ENCODE data around the gene TAP2.
A peak's percentile ranks its signal among the peaks of the same experiment; 100 is the strongest.
"Not testable (repeated sequence)": the region's sequence is repeated elsewhere in the genome, so short reads cannot be mapped to it uniquely, and the experiment has no call there.

The TAP2 gene

GRCh38 chr6:32838114-32838958 is at the start of gene TAP2:
Gene TAP2, minus strand, starts transcription at chr6:32838739. Its CDS starts 506 bp downstream, at chr6:32838233.
- DNase-seq (ENCODE audit: low spot score), result peak; percentile 92

GRCh38 chr6:32887616-32888015 is 49.1 kb upstream of the TAP2 start:
- DNase-seq (ENCODE audit: low spot score), result no peak

GRCh38 chr6:32886681-32887383 is 48.3 kb upstream of the TAP2 start:
- peak; percentile 45 for DNase-seq (ENCODE audit: low spot score)

GRCh38 chr6:32885698-32886286 is 47.3 kb upstream of the TAP2 start:
- DNase-seq (ENCODE audit: low spot score), result peak; percentile 93

- no peak for DNase-seq (ENCODE audit: low spot score)
Measured at GRCh38 chr6:32883789-32884188, 45.2 kb upstream of the TAP2 start.

- no peak for DNase-seq (ENCODE audit: low spot score)
Measured at GRCh38 chr6:32882879-32883250, 44.3 kb upstream of the TAP2 start.

GRCh38 chr6:32880962-32881361 is 42.4 kb upstream of the TAP2 start:
- DNase-seq (ENCODE audit: low spot score), result not testable (repeated sequence)

- DNase-seq (ENCODE audit: low spot score), result no peak
Measured at GRCh38 chr6:32879691-32880090, 41.2 kb upstream of the TAP2 start.

GRCh38 chr6:32876603-32877002 is 38.1 kb upstream of the TAP2 start:
- DNase-seq (ENCODE audit: low spot score), result no peak

- not testable (repeated sequence) for DNase-seq (ENCODE audit: low spot score)
Measured at GRCh38 chr6:32873947-32874346, 35.4 kb upstream of the TAP2 start.

- DNase-seq (ENCODE audit: low spot score), result peak; percentile 87
Measured at GRCh38 chr6:32868257-32868788, 29.8 kb upstream of the TAP2 start.

GRCh38 chr6:32867554-32868256 is 29.2 kb upstream of the TAP2 start:
- DNase-seq (ENCODE audit: low spot score), result no peak

GRCh38 chr6:32867022-32867477 is 28.5 kb upstream of the TAP2 start:
- no peak for DNase-seq (ENCODE audit: low spot score)

- DNase-seq (ENCODE audit: low spot score), result no peak
Measured at GRCh38 chr6:32865724-32866443, 27.3 kb upstream of the TAP2 start.

GRCh38 chr6:32862725-32863124 is 24.2 kb upstream of the TAP2 start:
- no peak for DNase-seq (ENCODE audit: low spot score)

- no peak for DNase-seq (ENCODE audit: low spot score)
Measured at GRCh38 chr6:32860674-32861073, 22.1 kb upstream of the TAP2 start.

- DNase-seq (ENCODE audit: low spot score), result no peak
Measured at GRCh38 chr6:32858194-32858593, 19.7 kb upstream of the TAP2 start.

- no peak for DNase-seq (ENCODE audit: low spot score)
Measured at GRCh38 chr6:32857156-32857891, 18.8 kb upstream of the TAP2 start.

GRCh38 chr6:32855467-32856174 is 17.1 kb upstream of the TAP2 start:
- DNase-seq (ENCODE audit: low spot score), result no peak

Data from pons (tissue), 1 donor.